ENCODE measurements around the gene MPO. TPM values are rescaled to one million over a fixed set of nuclear protein-coding genes. Genes with fewer than 3 reads are reported as not detected.

Gene MPO
- total RNA-seq, 2 experiments from 2014 or later: not detected

DNA sequence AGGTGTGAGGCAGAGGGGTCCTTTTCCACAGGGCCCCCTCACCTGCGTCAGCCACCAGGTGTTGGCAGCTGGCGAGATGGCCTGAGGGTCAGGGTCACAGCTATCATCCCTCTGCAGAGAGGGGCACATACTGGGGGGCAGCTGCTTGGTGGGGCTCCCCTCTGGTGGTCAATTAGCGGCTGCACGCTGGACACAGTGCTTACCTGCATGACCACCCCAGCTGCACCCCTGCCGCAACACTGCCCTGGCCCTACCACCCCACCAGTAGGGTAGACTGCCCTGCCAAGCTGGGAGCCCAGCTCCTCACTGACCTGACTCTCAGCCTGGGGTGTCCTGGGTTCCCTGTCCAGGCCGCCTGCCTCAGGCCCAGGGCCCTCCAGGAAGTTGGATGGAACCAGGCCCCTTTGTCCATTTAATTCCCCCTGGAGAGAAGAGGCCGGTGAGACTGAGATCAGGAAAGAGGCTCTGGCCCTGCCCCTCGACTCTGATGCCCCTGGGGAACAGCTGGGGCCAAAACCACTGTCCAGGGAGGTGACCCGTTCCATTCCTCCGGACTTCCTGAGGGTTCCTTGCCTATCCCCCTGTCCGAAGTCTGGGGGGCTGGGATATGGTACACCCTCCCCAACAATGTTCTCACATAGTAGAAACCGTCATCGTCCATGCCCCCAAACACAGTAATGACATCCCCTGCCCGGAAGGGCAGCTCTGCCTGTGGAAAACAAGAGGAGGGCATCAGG, 24.2 kb upstream of the MPO start:
- no peaks in the 10 kb centered on the region for H3K36me3 ChIP-seq (ENCODE audit: insufficient read depth, low read length)
- ChIA-PET POLR2A (interaction anchor here (0.9 to 1.0 kb wide), 2 partner anchors 9 to 103 kb away, joined by 3 to 5 read pairs; no protein-coding TSS in a partner anchor), CTCF (ENCODE audit: unreplicated experiment) (no interaction called here)
- H3K27ac ChIP-seq (ENCODE audit: low read depth, low read length, poor library complexity, severe bottlenecking): no peak overlapping the region
- H3K4me1 ChIP-seq (ENCODE audit: insufficient read depth, low read length, poor library complexity, severe bottlenecking): peaks cover 22% of the 10 kb centered on the region
- intact Hi-C loops (cut with micrococcal nuclease; ENCODE audit: unreplicated experiment): loop anchor here (1.0 kb wide), 1 partner anchor 142 kb away; no protein-coding TSS in a partner anchor
- no peak overlapping the region for H2AFZ ChIP-seq (ENCODE audit: low read length)
- no peaks in the 10 kb centered on the region for H3K9me3 ChIP-seq (ENCODE audit: low read length)
- H3K4me3 ChIP-seq (ENCODE audit: low read depth, low read length, poor library complexity, severe bottlenecking): no peak overlapping the region
- H3K79me2 ChIP-seq (ENCODE audit: insufficient read depth, low read depth, low read length): no peaks in the 10 kb centered on the region
- DNase-seq (ENCODE audit: low spot score): no peak
- no TSS peak for BruUV-seq (replicated peaks)
- no peaks in the 10 kb centered on the region for H4K20me1 ChIP-seq (ENCODE audit: insufficient read depth, low read length)
- no peak overlapping the region for H3K4me2 ChIP-seq (ENCODE audit: low read length)
- TF ChIP-seq, protein P1, sequence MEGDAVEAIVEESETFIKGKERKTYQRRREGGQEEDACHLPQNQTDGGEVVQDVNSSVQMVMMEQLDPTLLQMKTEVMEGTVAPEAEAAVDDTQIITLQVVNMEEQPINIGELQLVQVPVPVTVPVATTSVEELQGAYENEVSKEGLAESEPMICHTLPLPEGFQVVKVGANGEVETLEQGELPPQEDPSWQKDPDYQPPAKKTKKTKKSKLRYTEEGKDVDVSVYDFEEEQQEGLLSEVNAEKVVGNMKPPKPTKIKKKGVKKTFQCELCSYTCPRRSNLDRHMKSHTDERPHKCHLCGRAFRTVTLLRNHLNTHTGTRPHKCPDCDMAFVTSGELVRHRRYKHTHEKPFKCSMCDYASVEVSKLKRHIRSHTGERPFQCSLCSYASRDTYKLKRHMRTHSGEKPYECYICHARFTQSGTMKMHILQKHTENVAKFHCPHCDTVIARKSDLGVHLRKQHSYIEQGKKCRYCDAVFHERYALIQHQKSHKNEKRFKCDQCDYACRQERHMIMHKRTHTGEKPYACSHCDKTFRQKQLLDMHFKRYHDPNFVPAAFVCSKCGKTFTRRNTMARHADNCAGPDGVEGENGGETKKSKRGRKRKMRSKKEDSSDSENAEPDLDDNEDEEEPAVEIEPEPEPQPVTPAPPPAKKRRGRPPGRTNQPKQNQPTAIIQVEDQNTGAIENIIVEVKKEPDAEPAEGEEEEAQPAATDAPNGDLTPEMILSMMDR (conservative IDR thresholded peaks at IDR 0.05; ENCODE audit: low read length): no peak
- TF ChIP-seq EZH2phosphoT487 (IDR thresholded peaks at IDR 0.05; ENCODE audit: borderline replicate concordance, low read depth, low read length): no peak
- no peaks in the 10 kb centered on the region for H3K9me2 ChIP-seq (ENCODE audit: insufficient read depth, low read length)

DNA sequence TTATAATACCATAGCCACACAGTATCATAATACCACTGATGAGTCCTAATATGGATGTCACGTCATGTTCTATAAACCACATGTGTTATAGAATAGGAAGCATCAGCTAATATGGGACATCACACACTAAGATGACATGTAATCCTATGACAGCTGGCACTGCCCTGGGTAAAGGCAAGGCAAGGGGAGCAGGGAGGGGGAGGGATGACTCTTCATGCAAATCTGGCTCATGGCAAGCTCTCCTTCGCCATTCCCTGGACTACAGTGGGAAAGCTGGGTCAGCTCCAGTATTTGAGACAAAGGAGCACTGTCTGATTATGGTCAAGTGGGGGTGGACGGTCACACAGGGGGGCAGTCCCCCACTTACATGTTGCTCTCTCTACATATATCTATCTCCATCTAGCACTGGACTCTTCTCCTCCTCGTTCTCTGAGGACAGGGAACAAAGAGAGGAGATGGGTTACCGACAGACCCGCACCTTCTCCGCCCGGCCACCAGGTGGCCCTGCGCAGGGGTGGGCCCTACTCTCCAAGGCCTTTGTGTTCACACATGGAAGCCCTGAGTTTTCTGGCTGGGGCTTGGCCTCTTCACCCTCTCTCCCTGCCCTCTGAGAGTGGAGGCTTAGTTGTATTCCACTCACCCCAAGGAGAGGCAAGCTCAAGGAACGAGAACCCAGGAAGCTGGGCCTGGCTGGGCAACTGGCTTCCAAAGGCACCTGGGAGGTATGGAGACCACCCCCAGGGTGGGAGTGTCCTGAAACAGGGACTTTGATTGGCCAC, 23.4 kb upstream of the MPO start:
- CTCF ChIA-PET (ENCODE audit: unreplicated experiment): interaction anchor here (0.6 to 0.9 kb wide), 3 partner anchors 10 to 467 kb away, joined by 3 read pairs; no protein-coding TSS in a partner anchor
- Histone ChIP-seq H3K9me2 (ENCODE audit: insufficient read depth, low read length) (no peaks in the 10 kb centered on the region), H3K4me1 (ENCODE audit: insufficient read depth, low read length, poor library complexity, severe bottlenecking) (peaks cover 22% of the 10 kb centered on the region), H3K27ac (ENCODE audit: low read depth, low read length, poor library complexity, severe bottlenecking) (no peak overlapping the region), H3K36me3 (ENCODE audit: insufficient read depth, low read length) (no peaks in the 10 kb centered on the region), H4K20me1 (ENCODE audit: insufficient read depth, low read length) (no peaks in the 10 kb centered on the region), H3K4me3 (ENCODE audit: low read depth, low read length, poor library complexity, severe bottlenecking) (no peak overlapping the region), H3K79me2 (ENCODE audit: insufficient read depth, low read depth, low read length) (no peaks in the 10 kb centered on the region), H2AFZ (ENCODE audit: low read length) (no peak overlapping the region), H3K9me3 (ENCODE audit: low read length) (no peaks in the 10 kb centered on the region), H3K4me2 (ENCODE audit: low read length) (no peak overlapping the region)
- no TSS peak for BruUV-seq (replicated peaks)
- TF ChIP-seq EZH2phosphoT487 (IDR thresholded peaks at IDR 0.05; ENCODE audit: borderline replicate concordance, low read depth, low read length): no peak
- TF ChIP-seq, protein P1 (conservative IDR thresholded peaks at IDR 0.05; ENCODE audit: low read length): peak; percentile 90
- intact Hi-C loops (cut with micrococcal nuclease; ENCODE audit: unreplicated experiment): loop anchor here (1.0 kb wide), 1 partner anchor 143 kb away; no protein-coding TSS in a partner anchor
- POLR2A ChIA-PET: interaction anchor here (0.9 to 1.0 kb wide), 2 partner anchors 10 to 103 kb away, joined by 3 to 5 read pairs; no protein-coding TSS in a partner anchor
- peak; percentile 66 for DNase-seq (ENCODE audit: low spot score)
